HG03565 (cell line): Measurements from ENCODE around the gene LRIT1.

Experiments used
- ATAC-seq: cut with Tn5 transposase; IDR thresholded peaks from one replicate; pipeline ENCODE4 v1.9.1; 2021; ENCODE audit warnings: mild to moderate bottlenecking, moderate library complexity; ENCODE audit not compliant: unreplicated experiment

LRIT1 gene

GRCh38 chr10:84256510-84257342 lies 15.4 kb upstream of the LRIT1 start:
- peak; percentile 43 for ATAC-seq

- no peak for ATAC-seq
Measured at GRCh38 chr10:84254552-84255478, 13.5 kb upstream of the LRIT1 start.

GRCh38 chr10:84248794-84249193 lies 7.4 kb upstream of the LRIT1 start:
- no peak for ATAC-seq

GRCh38 chr10:84247496-84247895 lies 6.2 kb upstream of the LRIT1 start:
- ATAC-seq, result no peak

GRCh38 chr10:84244651-84245270 lies 3.4 kb upstream of the LRIT1 start, which contains the start of gene RGR:
TSS of gene RGR (plus strand) at chr10:84245053. CDS start at chr10:84245091, 38 bp downstream.
- ATAC-seq, result no peak

GRCh38 chr10:84243759-84244158 lies 2.4 kb upstream of the LRIT1 start:
- ATAC-seq, result no peak

GRCh38 chr10:84238909-84239308 lies 2.4 kb downstream of the LRIT1 start:
- no peak for ATAC-seq

- no peak for ATAC-seq
Measured at GRCh38 chr10:84237199-84238051, 3.9 kb downstream of the LRIT1 start.

- ATAC-seq, result no peak
Measured at GRCh38 chr10:84236807-84237198, 4.5 kb downstream of the LRIT1 start.

- ATAC-seq, result no peak
Measured at GRCh38 chr10:84235096-84235495, 6.2 kb downstream of the LRIT1 start.

GRCh38 chr10:84234479-84234878 lies 6.9 kb downstream of the LRIT1 start:
- ATAC-seq, result no peak

GRCh38 chr10:84233940-84234339 lies 7.4 kb downstream of the LRIT1 start:
- no peak for ATAC-seq

- no peak for ATAC-seq
Measured at GRCh38 chr10:84232376-84232775, 9.0 kb downstream of the LRIT1 start.

GRCh38 chr10:84230359-84230758 lies 11.0 kb downstream of the LRIT1 start:
- ATAC-seq, result no peak

GRCh38 chr10:84227810-84228209 lies 13.5 kb downstream of the LRIT1 start:
- ATAC-seq, result no peak

- no peak for ATAC-seq
Measured at GRCh38 chr10:84226616-84227015, 14.7 kb downstream of the LRIT1 start.

GRCh38 chr10:84225427-84226173 lies 15.7 kb downstream of the LRIT1 start, which contains the start of gene LRIT2:
TSS of gene LRIT2 (minus strand) at chr10:84225544. CDS start at chr10:84225520, 24 bp downstream.
- no peak for ATAC-seq

GRCh38 chr10:84224411-84225028 lies 16.8 kb downstream of the LRIT1 start:
- ATAC-seq, result no peak

GRCh38 chr10:84221916-84222315 lies 19.4 kb downstream of the LRIT1 start:
- no peak for ATAC-seq
